PC-9 (cell line): ENCODE measurements around the gene KIFC3. TPM values are rescaled to one million over a fixed set of nuclear protein-coding genes. Genes with fewer than 3 reads are reported as not detected.
A peak's percentile ranks its signal among the peaks of the same experiment; 100 is the strongest.

Experiments
- BruUV-seq: library from RNA; stranded (reverse); fragments of 400-500 nt; replicated peaks from 2 replicates; lab custom pipeline; 2021; lab: Mats Ljungman, UMichigan
- CTCF ChIA-PET: fragments of 300-600 bp; sonication (Branson Sonifier 250); formaldehyde crosslinking; loops from one replicate; lab custom pipeline; 2022; ENCODE audit warnings: antibody characterized with exemption; lab: Charles Lee
- POLR2A ChIA-PET: fragments of 300-600 bp; sonication (Branson Sonifier 250); formaldehyde crosslinking; loops from one replicate; lab custom pipeline; 2022; ENCODE audit warnings: antibody characterized with exemption; ENCODE audit not compliant: unreplicated experiment; lab: Charles Lee
- DNase-seq, 2 experiments: peaks; one replicate each; pipeline versions ENCODE4 v3.0.0 to v3.0.0-alpha.2; 2015 to 2022; ENCODE audit warnings: mixed read lengths in 1 of 2
- H2AFZ ChIP-seq: fragments of 200-600 bp; sonication (generic); 2 replicates; pipeline ENCODE4 v1.8.1; 2017; ENCODE audit warnings: antibody characterized with exemption
- H3F3A ChIP-seq: fragments of 200-600 bp; sonication (generic); 2 replicates; pipeline ENCODE4 v1.8.1; 2017; ENCODE audit warnings: antibody characterized with exemption, mild to moderate bottlenecking, low read depth; ENCODE audit not compliant: insufficient read depth
- H3K27ac ChIP-seq: fragments of 200-600 bp; sonication (generic); 2 replicates; pipeline ENCODE4 v1.6.1; 2016; ENCODE audit warnings: mixed run types
- H3K27me3 ChIP-seq: fragments of 200-600 bp; sonication (generic); 2 replicates; pipeline ENCODE4 v1.6.1; 2016; ENCODE audit warnings: low read depth, mixed run types; ENCODE audit not compliant: insufficient read depth
- H3K36me3 ChIP-seq: fragments of 200-600 bp; sonication (generic); 2 replicates; pipeline ENCODE4 v1.6.1; 2016; ENCODE audit warnings: low read depth, mixed run types
- H3K4me1 ChIP-seq: fragments of 200-600 bp; sonication (generic); replicated peaks from 2 replicates; pipeline ENCODE4 v1.6.1; 2016; ENCODE audit warnings: mixed run types; ENCODE audit not compliant: insufficient read depth
- H3K4me2 ChIP-seq: fragments of 200-600 bp; sonication (generic); 2 replicates; pipeline ENCODE4 v1.6.1; 2017; ENCODE audit warnings: mixed run types
- H3K4me3 ChIP-seq: fragments of 200-600 bp; sonication (generic); 2 replicates; pipeline ENCODE4 v1.6.1; 2016; ENCODE audit warnings: mixed run types
- H3K79me2 ChIP-seq: fragments of 200-600 bp; sonication (generic); 2 replicates; pipeline ENCODE4 v1.6.1; 2017; ENCODE audit warnings: low read depth, mixed run types
- H3K9me2 ChIP-seq: fragments of 200-600 bp; sonication (generic); 2 replicates; pipeline ENCODE4 v1.8.1; 2017; ENCODE audit warnings: mild to moderate bottlenecking; ENCODE audit not compliant: insufficient read depth
- H3K9me3 ChIP-seq: fragments of 200-600 bp; sonication (generic); 2 replicates; pipeline ENCODE4 v1.8.1; 2016; ENCODE audit warnings: low read depth; ENCODE audit not compliant: insufficient read depth
- H4K20me1 ChIP-seq: fragments of 200-600 bp; sonication (generic); 2 replicates; pipeline ENCODE4 v1.8.1; 2017; ENCODE audit not compliant: insufficient read depth
- CTCF ChIP-seq: fragments of 200-600 bp; sonication (generic); conservative IDR thresholded peaks from 2 replicates; pipeline ENCODE4 v1.6.1; 2017; ENCODE audit warnings: mixed run types, antibody characterized with exemption, mild to moderate bottlenecking, moderate library complexity
- EZH2 ChIP-seq: fragments of 200-600 bp; sonication (generic); IDR thresholded peaks from 2 replicates; pipeline ENCODE4 v1.8.0; 2017; ENCODE audit warnings: antibody characterized with exemption, low read depth
- intact Hi-C: fragments of 100-400 bp; cut with micrococcal nuclease; formaldehyde crosslinking; loops from one replicate; pipeline ENCODE4 v1.10.0; 2022; ENCODE audit not compliant: unreplicated experiment
- total RNA-seq: library from RNA; stranded (reverse); gene quantifications from 2 replicates; pipeline ENCODE4 v1.2.3, GENCODE V29; 2021

KIFC3 gene
- total RNA-seq, 1 experiment from 2014 or later: 52.5 TPM

DNA sequence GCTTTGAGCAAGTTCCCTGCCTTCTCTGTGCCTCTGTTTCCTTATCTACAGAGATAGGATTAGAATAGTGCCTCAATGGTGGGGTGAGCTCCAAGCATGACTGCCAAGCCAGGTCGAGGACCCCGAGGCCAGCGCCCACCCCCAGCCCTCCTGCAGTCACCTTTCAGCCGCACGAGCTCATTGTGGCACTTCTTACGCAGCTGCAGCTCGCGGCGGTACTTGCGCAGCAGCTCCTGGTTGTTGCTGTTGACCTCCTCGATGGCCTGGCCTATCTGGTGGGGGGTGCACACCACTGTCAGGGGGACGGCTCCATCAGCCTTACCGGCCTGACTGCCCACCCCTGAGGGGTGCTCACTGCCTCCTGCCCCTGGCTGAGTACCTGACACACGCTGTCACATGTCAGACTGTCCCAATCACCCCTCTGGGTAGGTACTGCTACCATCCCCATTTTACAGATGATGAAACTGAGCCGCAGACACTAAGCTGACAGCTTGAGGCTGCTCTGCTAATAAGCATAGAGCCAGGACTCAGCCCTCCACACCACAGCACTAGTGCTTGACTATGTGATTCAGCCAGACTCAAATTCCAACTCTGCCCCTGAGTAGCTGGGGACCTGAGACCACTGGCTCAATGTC is 35.5 kb downstream of the KIFC3 start:
- POLR2A ChIA-PET: no interaction called here
- no peaks in the 10 kb centered on the region for H3K9me3 ChIP-seq

DNA sequence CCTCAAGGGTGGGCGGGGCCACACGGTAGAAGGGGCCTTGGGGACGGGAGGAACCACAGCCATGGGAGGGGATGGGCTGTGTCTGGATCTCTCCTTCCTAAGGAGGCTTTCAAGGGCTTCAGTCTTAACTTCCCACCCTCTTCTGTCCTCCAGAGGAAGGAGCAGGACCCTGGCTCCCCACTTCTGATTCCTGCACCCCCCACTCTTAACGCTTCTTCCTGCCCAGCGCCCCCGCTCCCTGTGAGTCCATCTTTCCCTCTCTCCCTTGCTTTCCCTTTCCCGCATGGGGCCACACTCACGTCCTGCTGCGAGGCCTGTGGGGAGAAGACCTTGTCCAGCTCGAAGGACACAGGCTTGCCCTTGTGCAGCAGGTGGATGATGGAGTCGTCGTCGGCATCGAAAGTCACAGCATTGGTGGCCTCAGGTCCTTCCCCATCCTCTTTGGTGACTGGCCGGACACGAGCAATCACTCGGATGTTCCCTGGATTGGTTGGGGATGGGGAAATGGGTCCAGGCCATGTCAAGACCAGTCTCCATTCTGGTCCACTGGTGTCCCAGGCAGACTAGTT is 37.0 kb downstream of the KIFC3 start:
- no peak for TF ChIP-seq CTCF
- no peak for TF ChIP-seq EZH2
- no peaks in the 10 kb centered on the region for H4K20me1 ChIP-seq
- no peaks in the 10 kb centered on the region for H3K27me3 ChIP-seq
- H3K4me1 ChIP-seq: peaks cover 18% of the 10 kb centered on the region
- intact Hi-C loops: loop anchor here (2.0 kb wide), 1 partner anchor 64 kb away; no protein-coding TSS in a partner anchor
- no peak overlapping the region for H2AFZ ChIP-seq
- H3K79me2 ChIP-seq: no peaks in the 10 kb centered on the region
- no peak overlapping the region for H3K27ac ChIP-seq
- no peaks in the 10 kb centered on the region for H3K9me3 ChIP-seq
- no TSS peak for BruUV-seq
- H3K9me2 ChIP-seq: no peaks in the 10 kb centered on the region
- H3K4me3 ChIP-seq: no peak overlapping the region
- no peak overlapping the region for H3K4me2 ChIP-seq
- peaks cover 4% of the 10 kb centered on the region; the same call in 1 of the 2 replicates for H3F3A ChIP-seq
- CTCF ChIA-PET: no interaction called here
- H3K36me3 ChIP-seq: no peaks in the 10 kb centered on the region; the same call in 1 of the 2 replicates
- POLR2A ChIA-PET: no interaction called here
- no peak for DNase-seq

More for the DNA sequence above, 35.5 kb downstream of the KIFC3 start:
- 0 out of 2 replicates have a peak, but pooled peaks cover 3% of the 10 kb centered on the region for H3F3A ChIP-seq
- intact Hi-C loops: no loop called here
- no peak for TF ChIP-seq EZH2
- TF ChIP-seq CTCF: no peak
- no peaks in the 10 kb centered on the region for H3K9me2 ChIP-seq
- CTCF ChIA-PET: no interaction called here
- H3K79me2 ChIP-seq: no peaks in the 10 kb centered on the region
- H3K27ac ChIP-seq: no peak overlapping the region
- H4K20me1 ChIP-seq: no peaks in the 10 kb centered on the region
- no peaks in the 10 kb centered on the region for H3K27me3 ChIP-seq
- no peak overlapping the region for H3K4me2 ChIP-seq
- H3K4me1 ChIP-seq: peaks cover 10% of the 10 kb centered on the region
- no peaks in the 10 kb centered on the region; the same call in 1 of the 2 replicates for H3K36me3 ChIP-seq
- no peak overlapping the region for H3K4me3 ChIP-seq
- H2AFZ ChIP-seq: no peak overlapping the region
- BruUV-seq: no TSS peak
- DNase-seq: no peak

GRCh38 chr16:57764341-57765159 is 37.7 kb downstream of the KIFC3 start:
- H4K20me1 ChIP-seq: no peaks in the 10 kb centered on the region
- peaks cover 25% of the 10 kb centered on the region for H3K4me1 ChIP-seq
- no peaks in the 10 kb centered on the region for H3K9me2 ChIP-seq
- peak overlapping the region; percentile 83 for H3K27ac ChIP-seq
- H3K4me2 ChIP-seq: peak overlapping the region; percentile 64
- ChIA-PET CTCF (interaction anchor here (0.8 kb wide), 1 partner anchor 31 kb away, joined by 3 read pairs; no protein-coding TSS in a partner anchor), POLR2A (no interaction called here)
- H3K9me3 ChIP-seq: no peaks in the 10 kb centered on the region
- no peak overlapping the region for H3K4me3 ChIP-seq
- intact Hi-C loops: loop anchor here (2.0 kb wide), 1 partner anchor 64 kb away; no protein-coding TSS in a partner anchor
- H3K36me3 ChIP-seq: no peaks in the 10 kb centered on the region; the same call in 1 of the 2 replicates
- no peak for TF ChIP-seq CTCF
- no peak for TF ChIP-seq EZH2
- DNase-seq: peak; percentile 69 to 78
- BruUV-seq: no TSS peak
- H3F3A ChIP-seq: peaks cover 11% of the 10 kb centered on the region; the same call in 1 of the 2 replicates
- H3K27me3 ChIP-seq: no peaks in the 10 kb centered on the region
- no peaks in the 10 kb centered on the region for H3K79me2 ChIP-seq
- no peak overlapping the region for H2AFZ ChIP-seq
